ENCODE measurements around the gene WNT10A.
"Not testable (repeated sequence)": the region's sequence is repeated elsewhere in the genome, so short reads cannot be mapped to it uniquely, and the experiment has no call there.

Gene WNT10A

DNA sequence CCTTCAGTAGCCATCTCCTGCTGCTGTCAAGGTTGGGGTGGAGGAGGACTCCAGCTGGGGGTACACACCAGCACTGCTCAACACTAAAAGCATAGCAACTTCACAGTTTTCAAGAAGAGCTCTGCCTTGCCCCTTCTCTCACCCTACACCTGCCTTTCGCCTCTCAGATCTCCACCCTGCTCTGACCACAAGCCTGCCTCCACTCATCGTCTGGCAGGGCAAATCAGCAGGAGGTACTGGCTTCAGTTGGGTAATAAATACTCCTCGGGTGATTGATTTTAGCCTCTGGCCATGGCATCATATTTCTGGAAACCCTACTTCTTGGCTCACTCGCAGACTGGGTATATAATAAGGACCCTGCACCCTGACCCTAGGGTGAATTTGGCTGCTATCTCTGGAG lies 46.0 kb upstream of the WNT10A start:
- CTCF ChIA-PET = interaction anchor here (1.9 kb wide), 1 partner anchor 13 kb away, joined by 6 read pairs; no protein-coding TSS in a partner anchor
- no peak for DNase-seq (ENCODE audit: extremely low spot score)
- POLR2A ChIA-PET = no interaction called here
- TF ChIP-seq SP1 (IDR thresholded peaks at IDR 0.05) (no peak), FOXK2 (IDR thresholded peaks at IDR 0.05) (no peak)
- TF ChIP-seq, protein P1, sequence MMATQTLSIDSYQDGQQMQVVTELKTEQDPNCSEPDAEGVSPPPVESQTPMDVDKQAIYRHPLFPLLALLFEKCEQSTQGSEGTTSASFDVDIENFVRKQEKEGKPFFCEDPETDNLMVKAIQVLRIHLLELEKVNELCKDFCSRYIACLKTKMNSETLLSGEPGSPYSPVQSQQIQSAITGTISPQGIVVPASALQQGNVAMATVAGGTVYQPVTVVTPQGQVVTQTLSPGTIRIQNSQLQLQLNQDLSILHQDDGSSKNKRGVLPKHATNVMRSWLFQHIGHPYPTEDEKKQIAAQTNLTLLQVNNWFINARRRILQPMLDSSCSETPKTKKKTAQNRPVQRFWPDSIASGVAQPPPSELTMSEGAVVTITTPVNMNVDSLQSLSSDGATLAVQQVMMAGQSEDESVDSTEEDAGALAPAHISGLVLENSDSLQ (IDR thresholded peaks at IDR 0.05) = peak; percentile 56

DNA sequence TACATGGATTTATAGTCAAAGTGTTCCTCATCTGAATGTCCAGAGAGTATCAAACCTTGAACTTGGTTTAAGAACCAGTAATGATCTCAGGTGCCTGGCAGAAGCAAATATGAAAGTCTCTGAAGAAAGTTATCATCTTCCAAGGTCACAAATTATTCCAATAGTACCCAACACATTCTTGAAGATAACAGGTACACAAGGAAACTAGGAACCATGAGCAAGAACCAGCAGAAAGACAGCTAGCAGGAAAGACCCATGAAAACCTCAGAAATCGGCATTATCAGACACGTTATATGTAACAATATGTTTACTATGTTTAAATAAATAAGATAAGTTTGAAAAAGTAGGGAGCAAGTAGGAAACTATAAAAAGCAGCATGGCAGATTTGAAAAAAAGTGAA lies 43.2 kb upstream of the WNT10A start:
- no peak for TF ChIP-seq ZNF384 (IDR thresholded peaks at IDR 0.05)
- TF ChIP-seq FOXK2 (IDR thresholded peaks at IDR 0.05) = no peak
- TF ChIP-seq FOXM1 (IDR thresholded peaks at IDR 0.05; ENCODE audit: borderline replicate concordance) = no peak
- TF ChIP-seq BHLHE40 (IDR thresholded peaks at IDR 0.05; ENCODE audit: borderline replicate concordance) = no peak
- TF ChIP-seq NFRKB (IDR thresholded peaks at IDR 0.05) = no peak
- no peak for TF ChIP-seq TARDBP (IDR thresholded peaks at IDR 0.05)
- no peak for TF ChIP-seq HDGF (IDR thresholded peaks at IDR 0.05; ENCODE audit: borderline replicate concordance)
- no peak for TF ChIP-seq SUZ12 (IDR thresholded peaks at IDR 0.05)
- no peak for TF ChIP-seq FOXA1 (IDR thresholded peaks at IDR 0.05)
- TF ChIP-seq CTBP1 (IDR thresholded peaks at IDR 0.05; ENCODE audit: borderline replicate concordance) = no peak
- no peak for TF ChIP-seq SP1 (IDR thresholded peaks at IDR 0.05)
- TF ChIP-seq L3MBTL2 (conservative IDR thresholded peaks at IDR 0.05) = no peak
- no peak for TF ChIP-seq LEF1 (IDR thresholded peaks at IDR 0.05; ENCODE audit: borderline replicate concordance)
- TF ChIP-seq ARNT (IDR thresholded peaks at IDR 0.05) = no peak
- TF ChIP-seq ELF4 (IDR thresholded peaks at IDR 0.05) = no peak
- TF ChIP-seq, protein P1 (IDR thresholded peaks at IDR 0.05) = no peak
- DNase-seq (ENCODE audit: extremely low spot score) = no peak
- POLR2A ChIA-PET = no interaction called here
- CTCF ChIA-PET = no interaction called here

DNA sequence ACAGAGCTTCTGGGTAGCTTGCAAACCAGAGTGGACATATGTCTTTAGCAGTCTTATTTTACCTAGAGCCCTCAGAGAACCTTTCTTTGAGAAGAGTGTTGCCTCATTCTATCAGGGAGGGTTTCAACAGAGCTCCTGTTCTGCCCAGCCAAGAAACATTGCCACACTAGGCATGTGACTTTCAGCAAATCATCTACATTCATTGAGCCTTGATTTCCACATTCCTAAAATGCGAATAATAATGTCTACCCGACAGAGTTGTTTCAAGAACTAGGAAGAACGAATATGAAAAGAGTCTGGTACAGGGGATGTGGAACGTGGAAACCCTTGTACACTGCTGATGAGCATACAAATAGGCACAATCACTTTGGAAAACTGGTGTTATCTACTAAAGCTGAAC lies 41.2 kb upstream of the WNT10A start:
- CTCF ChIA-PET = interaction anchor here (0.7 kb wide), 1 partner anchor 8 kb away, joined by 3 read pairs; no protein-coding TSS in a partner anchor
- no peak for TF ChIP-seq ELF4 (IDR thresholded peaks at IDR 0.05)
- no peak for TF ChIP-seq TARDBP (IDR thresholded peaks at IDR 0.05)
- TF ChIP-seq NFRKB (IDR thresholded peaks at IDR 0.05) = no peak
- TF ChIP-seq ARNT (IDR thresholded peaks at IDR 0.05) = no peak
- TF ChIP-seq ZNF384 (IDR thresholded peaks at IDR 0.05) = no peak
- no peak for TF ChIP-seq HDGF (IDR thresholded peaks at IDR 0.05; ENCODE audit: borderline replicate concordance)
- TF ChIP-seq FOXM1 (IDR thresholded peaks at IDR 0.05; ENCODE audit: borderline replicate concordance) = no peak
- TF ChIP-seq FOXK2 (IDR thresholded peaks at IDR 0.05) = no peak
- no peak for TF ChIP-seq CTBP1 (IDR thresholded peaks at IDR 0.05; ENCODE audit: borderline replicate concordance)
- TF ChIP-seq, protein P1 (IDR thresholded peaks at IDR 0.05) = no peak
- TF ChIP-seq L3MBTL2 (conservative IDR thresholded peaks at IDR 0.05) = no peak
- no peak for TF ChIP-seq LEF1 (IDR thresholded peaks at IDR 0.05; ENCODE audit: borderline replicate concordance)
- TF ChIP-seq BHLHE40 (IDR thresholded peaks at IDR 0.05; ENCODE audit: borderline replicate concordance) = no peak
- TF ChIP-seq FOXA1 (IDR thresholded peaks at IDR 0.05) = no peak
- TF ChIP-seq SUZ12 (IDR thresholded peaks at IDR 0.05) = no peak
- no peak for TF ChIP-seq SP1 (IDR thresholded peaks at IDR 0.05)
- DNase-seq (ENCODE audit: extremely low spot score) = no peak
- POLR2A ChIA-PET = no interaction called here

DNA sequence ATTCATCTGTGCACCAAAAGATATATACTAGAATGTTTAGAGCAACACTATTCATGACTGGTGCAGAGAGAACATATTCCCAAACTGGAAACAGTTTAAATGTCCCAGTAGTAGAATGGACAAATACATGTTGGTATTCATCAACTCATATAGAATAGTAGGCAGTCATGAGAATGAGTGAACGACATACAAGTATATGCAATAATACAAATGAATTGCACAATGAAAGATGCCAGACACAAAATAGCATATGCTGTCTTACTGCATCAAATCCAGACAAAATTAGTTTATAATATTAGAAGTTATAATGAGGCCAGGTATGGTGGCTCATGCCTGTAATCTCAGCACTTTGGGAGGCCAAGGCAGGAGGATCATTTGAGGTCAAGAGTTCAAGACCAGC lies 40.8 kb upstream of the WNT10A start:
- TF ChIP-seq BHLHE40 (IDR thresholded peaks at IDR 0.05; ENCODE audit: borderline replicate concordance) (no peak), FOXA1 (IDR thresholded peaks at IDR 0.05) (no peak), HDGF (IDR thresholded peaks at IDR 0.05; ENCODE audit: borderline replicate concordance) (no peak), ZNF384 (IDR thresholded peaks at IDR 0.05) (no peak), FOXM1 (IDR thresholded peaks at IDR 0.05; ENCODE audit: borderline replicate concordance) (no peak), CTBP1 (IDR thresholded peaks at IDR 0.05; ENCODE audit: borderline replicate concordance) (no peak), ARNT (IDR thresholded peaks at IDR 0.05) (no peak), NFRKB (IDR thresholded peaks at IDR 0.05) (no peak), FOXK2 (IDR thresholded peaks at IDR 0.05) (no peak)
- TF ChIP-seq, protein P1 (IDR thresholded peaks at IDR 0.05) = no peak
- CTCF ChIA-PET = no interaction called here
- POLR2A ChIA-PET = no interaction called here
- DNase-seq (ENCODE audit: extremely low spot score) = no peak

DNA sequence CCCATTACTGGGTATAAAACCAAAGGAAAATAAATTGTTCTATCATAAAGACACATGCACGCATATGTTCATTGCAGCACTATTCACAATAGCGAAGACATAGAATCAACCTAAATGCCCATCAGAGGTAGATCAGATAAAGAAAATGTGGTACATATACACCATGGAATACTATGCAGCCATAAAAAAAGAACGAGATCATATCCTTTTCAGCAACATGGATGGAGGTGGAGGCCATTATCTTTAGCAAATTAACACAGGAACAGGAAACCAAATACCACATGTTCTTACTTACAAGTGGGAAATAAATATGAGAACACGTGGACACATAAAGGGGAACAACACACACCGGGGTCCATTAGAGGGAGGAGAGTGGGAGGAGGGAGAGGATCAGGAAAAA lies 36.3 kb upstream of the WNT10A start:
- POLR2A ChIA-PET; DNase-seq (ENCODE audit: extremely low spot score): not testable (repeated sequence)
- CTCF ChIA-PET = interaction anchor here (1.0 kb wide), 1 partner anchor 113 kb away, joined by 3 read pairs; no protein-coding TSS in a partner anchor

DNA sequence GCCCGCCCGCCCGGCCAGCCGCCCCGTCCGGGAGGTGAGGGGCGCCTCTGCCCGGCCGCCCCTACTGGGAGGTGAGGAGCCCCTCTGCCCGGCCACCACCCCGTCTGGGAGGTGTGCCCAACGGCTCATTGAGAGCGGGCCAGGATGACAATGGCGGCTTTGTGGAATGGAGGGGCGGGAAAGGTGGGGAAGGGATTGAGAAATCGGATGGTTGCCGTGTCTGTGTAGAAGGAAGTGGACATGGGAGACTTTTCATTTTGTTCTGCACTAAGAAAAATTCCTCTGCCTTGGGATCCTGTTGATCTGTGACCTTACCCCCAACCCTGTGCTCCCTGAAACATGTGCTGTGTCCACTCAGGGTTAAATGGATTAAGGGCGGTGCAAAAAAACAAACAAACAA lies 33.7 kb upstream of the WNT10A start:
- POLR2A ChIA-PET = interaction anchor here (0.6 kb wide), 1 partner anchor 97 kb away, joined by 3 read pairs; no protein-coding TSS in a partner anchor
- DNase-seq (ENCODE audit: extremely low spot score) = not testable (repeated sequence)
- CTCF ChIA-PET = interaction anchor here (0.5 to 1.4 kb wide), 31 partner anchors 8 to 436 kb away, joined by 3 to 15 read pairs (median 4); partner anchors contain the start of genes BCS1L, RNF25, STK36 and TTLL4

Data from HEK293T (cell line).